Endothelial cell of umbilical vein (primary cell): ENCODE results near the gene MYO1E. TPM values are rescaled to one million over a fixed set of nuclear protein-coding genes. Genes with fewer than 3 reads are reported as not detected.

Source experiments
- BruUV-seq: library from RNA; stranded (reverse); fragments of 400-500 nt; replicated peaks from 2 replicates; lab custom pipeline; 2021; lab: Mats Ljungman, UMichigan
- CTCF ChIA-PET: fragments of 300-600, 350-600 bp; sonication (Branson Sonifier 250); formaldehyde crosslinking; loops from one replicate; lab custom pipeline; 2021; ENCODE audit warnings: antibody characterized with exemption, inconsistent platforms; lab: Charles Lee
- POLR2A ChIA-PET: fragments of 300-600, 350-600 bp; sonication (Branson Sonifier 250); formaldehyde crosslinking; loops from one replicate; lab custom pipeline; 2021; ENCODE audit warnings: antibody characterized with exemption, inconsistent platforms; lab: Charles Lee
- DNase-seq: peaks from one replicate; pipeline ENCODE4 v3.0.0-alpha.2; 2011; ENCODE audit warnings: low read depth, low spot score
- FAIRE-seq: peaks from 2 replicates; lab custom pipeline; 2011; peaks lifted over from hg19 to GRCh38; lab: Jason Lieb, UNC
- H2AFZ ChIP-seq: 2 replicates; pipeline ENCODE4 v1.6.0; 2012; ENCODE audit warnings: low read depth, low read length, control low read depth, inconsistent platforms
- H3K27ac ChIP-seq: 2 replicates; pipeline ENCODE4 v1.5.1; 2011; ENCODE audit warnings: low read depth, mild to moderate bottlenecking, control low read depth, low read length, moderate library complexity; ENCODE audit not compliant: insufficient read depth
- H3K27me3 ChIP-seq, 2 experiments: 2 replicates each; pipeline versions ENCODE4 v1.6.0 to v1.6.1; 2011; ENCODE audit warnings: low read length in 2 of 2, mixed read lengths in 1 of 2; ENCODE audit not compliant: control insufficient read depth in 2 of 2, insufficient read depth in 2 of 2
- H3K36me3 ChIP-seq, 2 experiments: 2 replicates in 1 of 2; 3 replicates in 1 of 2; pipeline ENCODE4 v1.5.1; 2011; ENCODE audit warnings: low read length in 2 of 2, mild to moderate bottlenecking in 1 of 2, moderate library complexity in 1 of 2; ENCODE audit not compliant: control insufficient read depth in 2 of 2, insufficient read depth in 2 of 2; ENCODE audit errors: extremely low read depth in 1 of 2
- H3K4me1 ChIP-seq: 3 replicates; pipeline ENCODE4 v1.5.1; 2011; ENCODE audit warnings: mild to moderate bottlenecking, low read length; ENCODE audit not compliant: control insufficient read depth, insufficient read depth; ENCODE audit errors: extremely low read depth
- H3K4me2 ChIP-seq: 2 replicates; pipeline ENCODE4 v1.6.1; 2011; ENCODE audit warnings: low read length, control low read depth, mixed read lengths; ENCODE audit not compliant: insufficient read depth
- H3K4me3 ChIP-seq, 3 experiments: fragments of 200-600 bp in 1 of 3; sonication (generic), shearing (Covaris generic) in 1 of 3; replicated peaks in 1 of 3; 2 replicates each; pipeline ENCODE4 v1.5.1; 2011 to 2016; ENCODE audit warnings: control low read depth in 3 of 3, low read length in 3 of 3, mild to moderate bottlenecking in 2 of 3, inconsistent platforms in 1 of 3, low read depth in 1 of 3, moderate library complexity in 1 of 3; ENCODE audit not compliant: insufficient read depth in 1 of 3
- H3K79me2 ChIP-seq: 2 replicates; pipeline ENCODE4 v1.6.0; 2012; ENCODE audit warnings: low read length, inconsistent platforms; ENCODE audit not compliant: control insufficient read depth, insufficient read depth
- H3K9ac ChIP-seq: replicated peaks from 2 replicates; pipeline ENCODE3; 2011; ENCODE audit warnings: low read length, control low read depth; ENCODE audit not compliant: insufficient read depth; ENCODE audit errors: extremely low read depth
- H3K9me1 ChIP-seq: replicated peaks from 3 replicates; pipeline ENCODE4 v1.6.0; 2011; ENCODE audit warnings: mild to moderate bottlenecking, low read length; ENCODE audit not compliant: control insufficient read depth, insufficient read depth; ENCODE audit errors: extremely low read depth
- H3K9me3 ChIP-seq: replicated peaks from 2 replicates; pipeline ENCODE4 v1.5.1; 2012; ENCODE audit warnings: low read length, inconsistent platforms; ENCODE audit not compliant: control insufficient read depth, insufficient read depth
- H4K20me1 ChIP-seq: replicated peaks from 2 replicates; pipeline ENCODE3; 2011; ENCODE audit warnings: mild to moderate bottlenecking, low read length; ENCODE audit not compliant: control insufficient read depth, insufficient read depth; ENCODE audit errors: extremely low read depth
- CTCF ChIP-seq, 2 donors: IDR thresholded peaks; 1 replicate in 1 of 2; 2 replicates in 1 of 2; pipeline ENCODE4 v1.5.1; 2011; ENCODE audit warnings: low read length in 2 of 2, mild to moderate bottlenecking in 2 of 2, moderate library complexity in 2 of 2, control low read depth in 1 of 2, inconsistent platforms in 1 of 2, low read depth in 1 of 2; ENCODE audit not compliant: insufficient read depth in 1 of 2; ENCODE audit errors: extremely low read depth in 1 of 2
- EZH2 ChIP-seq: IDR thresholded peaks from 2 replicates; pipeline ENCODE4 v1.6.1; 2012; ENCODE audit warnings: borderline replicate concordance, low read depth, mild to moderate bottlenecking, moderate library complexity, low read length, inconsistent platforms; ENCODE audit not compliant: severe bottlenecking
- FOS ChIP-seq: IDR thresholded peaks from 2 replicates; pipeline ENCODE4 v1.6.1; 2011; ENCODE audit warnings: mild to moderate bottlenecking, low read length, moderate library complexity, borderline replicate concordance; ENCODE audit not compliant: insufficient read depth
- GATA2 ChIP-seq: IDR thresholded peaks from 2 replicates; pipeline ENCODE4 v1.7.0; 2011; ENCODE audit warnings: low read depth, mild to moderate bottlenecking, moderate library complexity, mixed read lengths, low read length; ENCODE audit not compliant: insufficient read length, insufficient read depth
- JUN ChIP-seq: IDR thresholded peaks from 2 replicates; pipeline ENCODE4 v1.6.1; 2011; ENCODE audit warnings: borderline replicate concordance, low read depth; ENCODE audit not compliant: insufficient read length, insufficient read depth
- MYC ChIP-seq: IDR thresholded peaks from one replicate; pipeline ENCODE4 v1.6.1; 2011; ENCODE audit warnings: mild to moderate bottlenecking, low read depth, low read length
- POLR2A ChIP-seq: IDR thresholded peaks from 2 replicates; pipeline ENCODE4 v1.6.1; 2012; ENCODE audit warnings: low read depth, mild to moderate bottlenecking, control low read depth, low read length
- POLR2AphosphoS5 ChIP-seq: IDR thresholded peaks from 2 replicates; pipeline ENCODE4 v1.6.1; 2012; ENCODE audit warnings: low read depth, mild to moderate bottlenecking, control low read depth, low read length, moderate library complexity; ENCODE audit not compliant: insufficient read depth
- dilution Hi-C: fragments of 300-500 bp; cut with MboI; formaldehyde crosslinking; loops from one replicate; pipeline ENCODE4 v1.15.0; 2019; ENCODE audit warnings: low sequenced_read_pairs; ENCODE audit not compliant: extremely low pct_ligation_motif_present
- intact Hi-C: fragments of 100-400 bp; cut with micrococcal nuclease; formaldehyde crosslinking; loops from one replicate; pipeline ENCODE4 v1.10.0; 2022
- polyA plus RNA-seq, 4 experiments: library from polyadenylated mRNA; depleted of rRNA in 3 of 4; stranded (reverse) in 3 of 4; unstranded in 1 of 4; fragments of >200 nt; gene quantifications; 2 replicates each; pipeline versions ENCODE4 v1.2.1 to v1.2.3, GENCODE V29; 2011 to 2012; ENCODE audit warnings: missing spikeins in 1 of 4
- total RNA-seq: library from RNA; stranded (reverse); gene quantifications from 2 replicates; pipeline ENCODE4 v1.2.3, GENCODE V29; 2021
- TF ChIP-seq, protein P1 (sequence below): IDR thresholded peaks from 2 replicates; pipeline ENCODE4 v1.6.1; 2011; ENCODE audit not compliant: insufficient read depth, insufficient read length

MYO1E gene
- total and polyA plus RNA-seq, 2 donors (not counting 3 experiments of a cell fraction or from before 2014, with no cell fraction given): 31.6 to 218 TPM

- no peak overlapping the region for H3K4me2 ChIP-seq
- intact Hi-C loops: no loop called here
- POLR2A ChIA-PET: no interaction called here
- H3K9me3 ChIP-seq: no peaks in the 10 kb centered on the region
- no peak for TF ChIP-seq GATA2
- TF ChIP-seq MYC: no peak
- TF ChIP-seq, protein P1, sequence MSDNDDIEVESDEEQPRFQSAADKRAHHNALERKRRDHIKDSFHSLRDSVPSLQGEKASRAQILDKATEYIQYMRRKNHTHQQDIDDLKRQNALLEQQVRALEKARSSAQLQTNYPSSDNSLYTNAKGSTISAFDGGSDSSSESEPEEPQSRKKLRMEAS: no peak
- TF ChIP-seq EZH2: no peak
- TF ChIP-seq JUN: no peak
- dilution Hi-C loops: no loop called here
- no peaks in the 10 kb centered on the region for H3K9me1 ChIP-seq
- H3K9ac ChIP-seq: no peak overlapping the region
- no peak for DNase-seq
- H3K4me3 ChIP-seq: no peak overlapping the region
- peaks cover 28% of the 10 kb centered on the region for H3K4me1 ChIP-seq
- peaks cover 2% of the 10 kb centered on the region for H4K20me1 ChIP-seq
- CTCF ChIA-PET: no interaction called here
- H3K27ac ChIP-seq: no peak overlapping the region
- H3K36me3 ChIP-seq: no peaks in the 10 kb centered on the region
- no peak overlapping the region for H2AFZ ChIP-seq
- peaks cover 67% of the 10 kb centered on the region for H3K79me2 ChIP-seq
- H3K27me3 ChIP-seq: no peaks in the 10 kb centered on the region
- no peak for FAIRE-seq
- BruUV-seq: no TSS peak
These were observed 25.7 kb downstream of the MYO1E start for GRCh38 chr15:59346951-59347350.

DNA sequence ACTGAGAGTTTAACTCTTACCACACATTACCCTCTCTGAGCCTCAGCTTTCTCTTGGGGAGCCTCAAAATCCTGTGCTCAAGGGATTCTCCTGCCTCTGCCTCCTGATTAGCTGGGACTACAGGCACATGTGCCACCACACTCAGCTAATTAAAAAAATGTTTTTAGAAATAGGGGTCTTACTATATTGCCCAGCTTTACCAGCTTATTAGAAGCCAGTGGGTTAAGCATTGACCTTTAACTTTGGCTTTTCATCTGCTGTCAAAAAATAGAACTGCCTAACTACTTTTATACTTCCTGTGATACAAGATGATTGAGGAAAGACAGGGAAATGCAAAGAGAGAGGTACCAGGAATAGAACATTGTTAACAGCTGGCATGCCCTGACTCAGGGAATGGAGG lies 27.3 kb downstream of the MYO1E start:
- H3K4me2 ChIP-seq: no peak overlapping the region
- peaks cover 2% of the 10 kb centered on the region for H4K20me1 ChIP-seq
- no peak for FAIRE-seq
- H3K27ac ChIP-seq: no peak overlapping the region
- POLR2A ChIA-PET: interaction anchor here (1.2 kb wide), 1 partner anchor 28 kb away, joined by 3 read pairs; the partner anchor contains the start of gene MYO1E
- H3K79me2 ChIP-seq: peaks cover 63% of the 10 kb centered on the region
- no TSS peak for BruUV-seq
- H3K9ac ChIP-seq: no peak overlapping the region
- no peak for DNase-seq
- H3K27me3 ChIP-seq: no peaks in the 10 kb centered on the region
- H3K4me3 ChIP-seq: no peak overlapping the region
- H3K9me3 ChIP-seq: no peaks in the 10 kb centered on the region
- intact Hi-C loops: no loop called here
- CTCF ChIA-PET: interaction anchor here (0.7 kb wide), 1 partner anchor 21 kb away, joined by 3 read pairs; no protein-coding TSS in a partner anchor
- no peak for TF ChIP-seq POLR2AphosphoS5
- no peak for TF ChIP-seq CTCF (IDR thresholded peaks at IDR 0.05; ENCODE audit: extremely low read depth in 1 of 2, insufficient read depth in 1 of 2, low read depth in 1 of 2, low read length in 2 of 2)
- no peak for TF ChIP-seq EZH2
- TF ChIP-seq FOS: no peak
- no peak for TF ChIP-seq JUN
- no peak for TF ChIP-seq GATA2
- TF ChIP-seq, protein P1: no peak
- TF ChIP-seq MYC: no peak
- TF ChIP-seq POLR2A: no peak
- H2AFZ ChIP-seq: no peak overlapping the region
- dilution Hi-C loops: no loop called here
- peaks cover 12% of the 10 kb centered on the region for H3K4me1 ChIP-seq
- no peaks in the 10 kb centered on the region for H3K36me3 ChIP-seq
- no peaks in the 10 kb centered on the region for H3K9me1 ChIP-seq
